ENCODE results near the gene HIPK4.
"Not testable (repeated sequence)": the region's sequence is repeated elsewhere in the genome, so short reads cannot be mapped to it uniquely, and the experiment has no call there.

The HIPK4 gene

DNA sequence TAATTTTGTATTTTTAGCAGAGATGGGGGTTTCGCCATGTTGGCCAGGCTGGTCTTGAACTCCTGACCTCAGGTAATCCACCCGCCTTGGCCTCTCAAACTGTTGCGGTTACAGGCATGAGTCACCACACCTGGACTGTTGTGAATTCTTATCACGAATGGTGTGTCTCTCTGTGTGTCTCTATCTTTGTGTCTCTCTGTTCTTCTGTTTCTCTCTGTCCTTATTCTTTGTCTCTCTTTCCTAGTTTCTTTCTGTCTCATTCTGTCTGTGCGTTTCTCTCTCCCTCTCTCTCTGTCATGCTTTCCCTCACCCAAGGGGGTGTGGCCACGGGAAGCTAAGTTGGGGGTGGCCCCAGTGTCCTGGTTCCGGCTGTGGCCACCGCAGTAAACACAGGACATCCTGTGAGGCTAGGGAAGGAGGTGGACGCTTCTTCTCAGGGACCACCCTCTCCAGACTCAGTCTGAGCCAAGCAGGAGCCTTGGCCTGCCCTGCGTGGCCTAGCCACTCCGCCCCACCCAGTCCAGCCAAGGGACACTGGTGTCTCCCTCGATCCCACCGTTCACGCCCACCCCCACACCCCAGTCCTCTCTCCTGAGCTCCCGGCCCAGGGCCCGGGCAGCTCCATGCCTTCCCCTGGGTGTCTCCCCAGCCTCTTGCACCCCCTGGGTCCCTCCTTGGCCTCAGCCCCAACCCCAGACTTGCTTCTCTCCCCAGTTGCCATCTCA is 27.1 kb upstream of the HIPK4 start:
- DNase-seq = no peak

DNA sequence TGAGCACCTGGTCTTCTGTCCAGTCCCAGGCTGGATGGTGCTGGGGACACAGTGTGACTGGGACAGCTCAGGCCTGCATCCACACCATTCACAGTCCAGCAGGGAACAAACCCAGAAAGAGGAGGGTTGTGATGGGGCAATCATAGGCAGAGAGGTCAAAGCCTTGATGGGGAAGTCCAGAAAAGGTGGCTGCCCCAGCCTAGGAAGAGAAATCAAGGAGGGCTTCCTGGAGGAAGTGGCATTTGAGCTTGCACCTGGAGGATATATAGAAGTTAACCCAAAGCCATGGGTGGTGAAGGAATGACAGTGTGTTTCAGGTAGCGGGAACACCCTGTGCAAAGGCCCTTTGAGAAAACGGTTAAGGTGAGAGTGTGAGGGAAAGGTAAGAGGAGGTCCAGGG is 25.8 kb upstream of the HIPK4 start:
- DNase-seq = no peak

GRCh38 chr19:40414542-40415535 is 24.9 kb upstream of the HIPK4 start:
- DNase-seq = no peak

- DNase-seq = no peak
Observed at GRCh38 chr19:40413291-40413845, 23.4 kb upstream of the HIPK4 start, which contains the start of gene PRX. Gene PRX (minus strand): TSS chr19:40413378. CDS start chr19:40407932, 5,446 bp downstream.

DNA sequence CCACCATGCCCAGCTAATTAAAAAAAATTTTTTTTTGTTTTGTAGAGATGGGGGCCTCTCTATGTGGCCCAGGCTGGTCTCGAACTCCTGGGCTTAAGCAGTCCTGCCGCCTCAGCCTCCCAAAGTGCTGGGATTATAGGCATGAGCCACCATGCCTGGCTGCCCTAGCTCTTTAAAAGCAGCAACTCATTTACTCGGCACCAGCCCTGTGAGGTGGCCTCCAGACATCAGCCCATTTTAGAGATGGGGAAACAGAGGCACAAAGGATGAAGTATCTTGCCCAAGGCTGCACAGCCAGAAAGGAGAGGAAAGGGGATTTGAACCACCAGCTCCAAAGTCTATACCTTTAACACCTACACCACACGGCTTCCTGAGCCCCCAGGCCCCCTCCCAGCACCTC is 22.9 kb upstream of the HIPK4 start:
- no peak for DNase-seq

GRCh38 chr19:40411958-40412499 is 22.0 kb upstream of the HIPK4 start:
- DNase-seq = no peak

DNA sequence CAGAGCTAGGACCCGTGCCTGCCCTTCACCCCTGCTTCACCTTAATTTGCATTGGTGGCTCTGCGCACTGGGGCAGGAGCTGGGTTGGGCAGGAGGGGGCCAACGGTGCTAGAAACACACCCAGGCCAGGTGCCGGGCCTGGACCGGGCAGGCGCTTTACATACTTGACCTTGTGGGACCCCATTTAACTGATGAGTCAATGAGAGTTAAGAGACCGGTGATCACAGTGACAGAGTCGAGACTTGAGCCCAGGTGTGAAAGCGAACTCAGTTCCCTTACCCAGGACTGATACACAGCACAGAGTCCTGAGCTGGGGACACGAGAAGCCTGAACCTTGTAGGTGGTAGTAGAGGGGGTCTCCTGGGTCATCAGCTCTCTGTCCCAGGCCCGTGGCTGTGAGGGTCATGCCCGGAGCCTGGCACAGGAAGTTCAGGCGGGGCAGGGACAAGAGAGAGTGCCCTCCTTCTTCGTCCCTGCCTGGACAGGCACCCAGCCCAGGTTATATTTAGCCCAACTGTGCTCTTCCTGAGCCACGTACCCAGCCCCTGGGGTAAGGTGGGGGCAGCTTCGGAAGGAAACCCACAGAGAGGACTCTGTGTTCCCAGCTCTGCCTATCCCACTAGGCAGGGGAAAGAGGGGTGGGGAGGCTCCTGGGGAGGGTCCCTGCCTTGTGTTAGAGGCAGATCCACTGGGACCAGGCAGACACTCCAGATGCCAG is 21.3 kb upstream of the HIPK4 start:
- no peak for DNase-seq

GRCh38 chr19:40410030-40410389 is 20.0 kb upstream of the HIPK4 start:
- no peak for DNase-seq

DNA sequence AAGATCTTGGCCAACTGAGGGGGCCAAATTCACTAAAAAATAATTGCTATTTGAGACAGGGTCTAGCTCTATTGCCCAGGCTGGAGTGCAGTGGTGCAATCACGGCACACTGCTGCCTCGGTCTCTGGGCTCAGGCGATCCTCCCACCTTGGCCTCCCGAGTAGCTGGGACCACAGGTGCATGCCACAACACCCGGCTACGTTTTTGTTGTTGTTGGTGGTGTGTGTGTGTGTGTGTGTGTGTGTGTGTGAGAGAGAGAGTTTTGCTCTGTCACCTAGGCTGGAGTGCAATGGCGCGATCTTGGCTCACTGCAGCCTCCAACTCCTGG is 18.6 kb upstream of the HIPK4 start:
- DNase-seq = not testable (repeated sequence)

- no peak for DNase-seq
Observed at GRCh38 chr19:40407714-40408597, 18.0 kb upstream of the HIPK4 start.

GRCh38 chr19:40403262-40403984 is 13.4 kb upstream of the HIPK4 start:
- no peak for DNase-seq

GRCh38 chr19:40400559-40400958 is 10.6 kb upstream of the HIPK4 start:
- DNase-seq = no peak

DNA sequence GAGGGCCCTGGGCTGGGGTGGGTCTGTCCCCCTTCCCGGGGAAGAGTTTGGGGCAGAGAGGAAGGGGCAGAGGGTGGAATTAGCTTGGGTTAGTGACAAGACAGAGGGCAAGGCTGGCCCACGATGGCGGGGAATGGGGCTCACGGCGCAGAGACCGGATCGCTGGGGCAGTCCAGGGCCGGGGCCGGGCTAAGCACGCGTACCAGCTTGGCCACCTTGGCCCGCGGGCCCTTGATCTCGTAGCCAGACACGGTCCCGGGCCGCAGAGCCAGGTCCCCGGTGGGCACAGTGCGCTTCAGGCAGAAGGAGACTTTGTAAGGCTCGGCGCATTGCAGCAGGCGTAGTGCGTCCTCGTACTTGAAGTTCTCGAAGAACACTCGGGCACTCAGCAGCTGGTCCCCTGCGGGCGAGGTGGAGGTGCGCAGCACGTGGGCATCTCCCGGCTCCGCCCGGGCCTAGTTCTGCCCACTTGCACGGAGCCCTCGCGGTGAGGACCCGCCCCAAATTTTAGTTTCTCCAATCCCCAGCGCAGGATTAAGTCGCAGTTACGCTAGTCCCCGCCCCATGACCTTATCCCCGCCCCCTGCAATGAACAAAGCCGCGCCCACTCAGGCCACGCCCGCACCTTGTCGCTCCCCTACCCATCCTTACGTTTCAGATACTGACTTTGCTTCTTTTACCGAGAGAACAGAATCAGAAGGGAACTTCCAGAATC is 8.6 kb upstream of the HIPK4 start:
- DNase-seq = peak; percentile 70

DNA sequence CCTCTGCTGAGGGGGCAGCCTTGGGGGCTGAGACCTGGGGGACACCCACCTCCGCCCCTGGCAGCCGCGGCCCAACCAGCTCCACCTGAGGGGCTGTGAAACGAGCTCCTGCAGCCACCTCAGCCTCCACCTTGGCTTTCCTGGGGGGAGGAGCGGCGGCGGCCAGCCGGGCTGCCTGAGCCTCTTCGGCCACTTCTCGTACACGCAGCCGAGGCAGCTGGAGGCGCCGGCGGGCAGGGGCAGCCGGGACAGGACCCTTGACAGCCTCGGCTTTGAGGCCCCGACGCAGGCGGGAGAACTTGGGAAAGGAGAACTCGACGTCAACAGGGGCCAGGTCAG is 7.6 kb upstream of the HIPK4 start:
- DNase-seq = no peak

DNA sequence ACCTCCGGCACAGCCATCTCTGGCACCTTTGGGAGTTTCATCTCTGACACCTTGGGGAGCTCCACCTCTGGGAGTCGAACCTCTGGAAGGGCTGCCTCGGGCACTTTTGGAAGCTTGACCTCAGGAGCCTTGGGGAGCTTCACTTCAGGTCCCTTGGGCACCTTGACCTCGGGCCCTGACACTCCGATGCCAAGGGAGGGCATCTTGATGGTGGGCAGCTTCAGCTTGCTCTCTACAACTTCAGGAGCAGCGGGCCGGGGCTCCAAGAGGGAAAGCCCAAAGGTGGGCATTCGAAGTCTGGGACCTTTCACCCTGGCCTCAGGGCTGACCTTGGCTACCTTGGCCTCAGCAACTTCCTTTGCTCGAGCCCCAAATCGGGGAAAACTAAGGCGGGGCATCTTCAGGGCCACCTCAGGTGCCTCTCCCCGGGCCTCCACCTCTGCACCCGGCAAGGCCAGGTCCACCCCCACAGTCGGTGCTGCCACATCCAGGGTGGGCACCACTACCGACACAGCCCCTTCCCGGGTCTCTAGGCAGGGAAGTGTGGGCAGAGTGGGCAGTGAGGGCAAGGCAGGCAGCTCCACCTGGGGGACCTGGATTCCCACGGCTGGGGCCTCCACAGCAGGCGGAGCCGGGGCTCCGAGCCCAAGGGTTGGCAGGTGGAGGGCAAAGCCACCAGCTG is 7.0 kb upstream of the HIPK4 start:
- DNase-seq = no peak

- no peak for DNase-seq
Observed at GRCh38 chr19:40395956-40396355, 6.0 kb upstream of the HIPK4 start.

DNA sequence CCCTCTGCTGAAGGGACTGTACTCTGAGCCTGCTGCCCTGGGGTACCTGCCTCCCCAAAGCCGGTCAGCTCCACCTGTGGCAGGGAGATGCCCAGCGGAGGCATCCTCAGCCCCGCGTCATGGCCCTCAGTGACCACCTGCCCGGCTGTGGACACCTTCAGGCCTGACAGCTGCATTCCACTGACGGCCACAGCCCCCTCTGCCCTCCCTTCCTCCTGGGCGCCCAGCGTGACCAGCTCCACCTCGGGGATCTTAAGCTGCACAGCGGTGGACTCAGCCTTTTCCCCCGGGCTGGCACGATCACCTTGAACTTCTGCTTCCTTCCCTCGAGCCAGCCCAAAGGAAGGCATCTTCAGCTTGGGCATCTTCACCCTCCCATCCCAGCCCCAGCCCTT is 4.8 kb upstream of the HIPK4 start:
- no peak for DNase-seq

- DNase-seq = no peak
Observed at GRCh38 chr19:40393894-40394815, 4.2 kb upstream of the HIPK4 start.
